GM19397 (cell line): ENCODE measurements around the gene IGSF23.
"Not testable (repeated sequence)": the region's sequence is repeated elsewhere in the genome, so short reads cannot be mapped to it uniquely, and the experiment has no call there.

ENCODE experiments used
- ATAC-seq: cut with Tn5 transposase; IDR thresholded peaks from one replicate; pipeline ENCODE4 v1.9.1; 2021; ENCODE audit warnings: mild to moderate bottlenecking, moderate library complexity; ENCODE audit not compliant: unreplicated experiment

IGSF23 gene

GRCh38 chr19:44663996-44664395, 50.6 kb downstream of the IGSF23 start:
- no peak for ATAC-seq

GRCh38 chr19:44664976-44665375, 51.6 kb downstream of the IGSF23 start:
- no peak for ATAC-seq

GRCh38 chr19:44666852-44667556, 53.6 kb downstream of the IGSF23 start:
- no peak for ATAC-seq

DNA sequence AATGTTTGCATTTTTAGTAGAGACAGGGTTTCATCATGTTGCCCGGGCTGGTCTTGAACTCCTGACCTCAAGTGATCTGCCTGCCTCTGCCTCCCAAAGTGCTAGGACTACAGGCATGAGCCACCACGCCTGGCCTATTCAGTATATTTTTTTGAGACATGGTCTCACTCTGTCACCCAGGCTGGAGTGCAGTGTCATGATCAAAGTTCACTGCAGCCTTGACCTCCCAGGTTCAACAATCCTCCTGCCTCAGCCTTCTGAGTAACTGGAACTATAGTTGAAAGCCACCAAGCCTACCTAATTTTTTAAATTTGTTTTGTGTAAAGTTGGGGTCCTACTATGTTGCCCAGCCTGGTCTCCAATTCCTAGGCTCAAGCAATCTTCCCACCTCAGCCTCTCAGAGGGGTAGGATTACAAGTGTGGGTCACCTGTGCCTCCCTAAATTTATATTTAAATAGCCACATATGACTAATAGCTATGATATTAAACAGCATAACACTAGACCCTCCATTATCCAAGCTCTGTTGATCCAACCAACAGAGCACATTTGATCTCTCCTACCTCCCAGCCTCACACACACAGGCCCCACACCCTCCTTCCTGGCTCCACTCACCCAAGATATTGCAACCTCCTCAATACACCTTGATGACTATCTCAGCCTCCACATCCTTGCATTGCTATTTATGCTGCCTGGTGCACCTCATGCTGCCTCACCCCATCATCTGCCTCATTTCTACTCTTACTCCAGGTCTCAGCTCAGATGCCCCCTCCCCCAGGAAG, 55.8 kb downstream of the IGSF23 start:
- no peak for ATAC-seq

- ATAC-seq: not testable (repeated sequence)
Measured at GRCh38 chr19:44670027-44670426, 56.7 kb downstream of the IGSF23 start.

DNA sequence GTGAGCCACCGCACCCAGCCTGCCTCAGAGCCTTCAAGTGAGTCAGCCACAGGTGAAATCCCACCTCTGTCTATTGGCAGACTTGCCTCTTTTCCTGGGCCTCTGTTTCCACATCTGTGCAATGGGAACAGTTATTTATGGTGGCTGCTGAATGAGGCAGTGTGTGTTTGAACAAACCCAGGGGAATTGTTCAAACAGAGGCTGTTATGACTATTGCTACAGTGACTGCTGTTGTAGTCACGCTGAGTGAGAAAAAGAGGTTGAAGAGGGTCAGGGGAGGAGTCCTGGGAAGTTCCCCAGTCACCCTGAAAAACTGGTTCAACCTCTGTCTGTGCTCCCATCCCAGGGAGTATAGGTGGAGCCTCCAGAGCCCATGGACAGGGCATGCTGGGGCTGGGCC, 58.0 kb downstream of the IGSF23 start, which contains the start of gene CEACAM19:
CEACAM19 (plus strand) TSS at position 83 of the 400 bp plus-strand sequence. CDS start 450 bp downstream, outside the sequence.
- ATAC-seq: no peak

- ATAC-seq: no peak
Measured at GRCh38 chr19:44672226-44672625, 58.9 kb downstream of the IGSF23 start.

DNA sequence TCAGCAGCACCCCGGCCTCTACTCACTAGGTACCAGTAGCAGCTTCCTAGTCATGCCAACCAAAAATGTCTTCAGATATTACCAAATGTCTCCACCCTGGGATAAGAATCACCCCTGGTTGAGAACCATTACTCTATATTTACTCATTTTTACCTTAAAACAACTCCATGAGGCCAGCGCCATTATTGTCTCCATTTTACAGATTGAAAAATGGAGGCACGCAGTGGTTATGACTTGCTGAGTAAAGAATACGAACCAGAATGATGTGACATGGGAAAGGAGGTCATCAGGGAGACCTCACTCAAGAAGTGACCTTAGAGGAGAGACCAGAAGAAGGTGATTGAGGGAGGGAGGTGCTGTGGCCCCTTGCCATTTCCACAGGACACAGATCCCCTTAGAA, 60.1 kb downstream of the IGSF23 start:
- no peak for ATAC-seq

GRCh38 chr19:44675521-44675920, 62.2 kb downstream of the IGSF23 start:
- ATAC-seq: no peak

GRCh38 chr19:44677019-44677811, 63.9 kb downstream of the IGSF23 start:
- ATAC-seq: no peak

DNA sequence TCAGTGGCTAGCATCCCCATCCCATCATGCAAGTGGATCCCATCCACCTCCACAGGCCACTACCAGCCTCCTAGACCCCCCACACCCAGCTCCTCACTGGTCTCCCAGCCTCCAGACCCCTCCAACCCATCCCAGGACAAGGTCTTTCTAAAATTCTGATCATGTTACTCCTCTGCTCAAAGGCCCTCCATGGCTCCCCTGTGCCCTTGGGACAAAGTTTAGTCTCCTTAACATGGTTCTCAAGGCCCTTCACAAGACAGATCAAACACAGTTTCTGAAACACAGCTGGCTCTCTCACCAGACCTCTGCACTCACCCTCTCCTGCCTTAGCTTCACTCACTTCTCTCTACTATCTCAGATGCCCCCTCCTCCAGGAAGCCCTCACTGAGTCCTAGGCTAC, 67.2 kb downstream of the IGSF23 start:
- no peak for ATAC-seq

- no peak for ATAC-seq
Measured at GRCh38 chr19:44681992-44682790, 68.8 kb downstream of the IGSF23 start.

DNA sequence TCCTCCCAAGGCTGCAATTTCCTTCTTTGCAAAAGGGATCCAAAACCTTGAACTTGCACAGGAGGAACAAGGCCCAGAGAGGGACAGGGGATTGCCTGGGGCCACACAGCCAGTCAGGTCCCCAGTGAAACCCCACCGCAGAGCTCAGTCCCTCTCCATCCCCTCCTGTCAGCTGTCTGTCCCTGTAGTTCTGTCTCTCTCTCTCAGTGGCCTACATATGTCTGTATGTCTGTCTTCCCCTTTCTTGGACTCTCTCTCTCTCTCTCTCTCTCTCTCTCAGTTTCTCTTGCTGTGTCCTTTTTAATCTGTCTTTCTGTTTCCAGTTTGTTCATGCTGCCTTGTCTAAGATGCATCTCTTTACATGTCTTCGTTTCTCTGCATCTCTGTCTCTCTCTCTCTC, 69.4 kb downstream of the IGSF23 start:
- no peak for ATAC-seq

GRCh38 chr19:44683434-44684210, 70.3 kb downstream of the IGSF23 start:
- no peak for ATAC-seq

DNA sequence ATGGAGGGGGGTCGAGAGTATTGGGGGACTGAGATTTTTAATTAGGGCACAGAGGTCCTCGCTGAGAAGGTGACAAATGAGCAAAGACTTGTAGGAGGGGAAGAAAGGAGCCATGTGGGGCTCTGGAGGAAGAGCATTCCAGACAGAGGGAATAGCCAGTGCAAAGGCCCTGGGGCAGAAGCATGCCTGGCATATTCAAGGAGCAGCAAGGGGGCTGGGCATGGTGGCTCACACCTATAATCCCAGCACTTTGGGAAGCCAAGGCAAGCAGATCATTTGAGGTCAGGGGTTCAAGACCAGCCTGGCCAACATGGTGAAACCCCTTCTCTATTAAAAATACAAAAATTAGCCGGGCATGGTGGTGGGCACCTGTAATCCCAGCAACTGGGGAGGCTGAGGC, 71.0 kb downstream of the IGSF23 start:
- not testable (repeated sequence) for ATAC-seq

- ATAC-seq: no peak
Measured at GRCh38 chr19:44684892-44685863, 71.8 kb downstream of the IGSF23 start.

- no peak for ATAC-seq
Measured at GRCh38 chr19:44685877-44686276, 72.5 kb downstream of the IGSF23 start.
